Measurements from ENCODE around the gene ANGPTL3. TPM values are rescaled to one million over a fixed set of nuclear protein-coding genes. Genes with fewer than 3 reads are reported as not detected.

Gene ANGPTL3
- total RNA-seq, 1 experiment from 2014 or later, result not detected

GRCh38 chr1:62612770-62613169 is 15.4 kb downstream of the ANGPTL3 start:
- H3K4me3 Mint-ChIP-seq (ENCODE audit: unreplicated experiment), result no peak overlapping the region
- ChIA-PET POLR2A (interaction anchor here (0.5 kb wide), 1 partner anchor 34 kb away, joined by 3 read pairs; no protein-coding TSS in a partner anchor), CTCF (interaction anchor here (0.7 kb wide), 1 partner anchor 9 kb away, joined by 4 read pairs; no protein-coding TSS in a partner anchor)
- intact Hi-C loops (cut with micrococcal nuclease), result no loop called here
- H3K27me3 Mint-ChIP-seq (ENCODE audit: insufficient read depth, unreplicated experiment), result no peaks in the 10 kb centered on the region
- no peaks in the 10 kb centered on the region for H3K9me3 Mint-ChIP-seq (ENCODE audit: unreplicated experiment)
- H3K4me1 Mint-ChIP-seq (ENCODE audit: insufficient read depth, unreplicated experiment), result no peaks in the 10 kb centered on the region
- no TSS peak for BruUV-seq (replicated peaks)
- peaks cover 14% of the 10 kb centered on the region for H3K36me3 Mint-ChIP-seq (ENCODE audit: insufficient read depth, unreplicated experiment)
- TF ChIP-seq CTCF (IDR thresholded peaks at IDR 0.05; ENCODE audit: unreplicated experiment), result no peak
- no peak for DNase-seq (ENCODE audit: unreplicated experiment)
- H3K27ac Mint-ChIP-seq (ENCODE audit: low read depth, unreplicated experiment), result no peak overlapping the region

GRCh38 chr1:62613325-62613727 is 16.0 kb downstream of the ANGPTL3 start:
- Mint-ChIP-seq H3K4me3 (ENCODE audit: unreplicated experiment) (no peak overlapping the region), H3K9me3 (ENCODE audit: unreplicated experiment) (no peaks in the 10 kb centered on the region), H3K4me1 (ENCODE audit: insufficient read depth, unreplicated experiment) (no peaks in the 10 kb centered on the region), H3K27ac (ENCODE audit: low read depth, unreplicated experiment) (no peak overlapping the region), H3K36me3 (ENCODE audit: insufficient read depth, unreplicated experiment) (peaks cover 20% of the 10 kb centered on the region), H3K27me3 (ENCODE audit: insufficient read depth, unreplicated experiment) (no peaks in the 10 kb centered on the region)
- no TSS peak for BruUV-seq (replicated peaks)
- no peak for TF ChIP-seq CTCF (IDR thresholded peaks at IDR 0.05; ENCODE audit: unreplicated experiment)
- intact Hi-C loops (cut with micrococcal nuclease), result no loop called here
- DNase-seq (ENCODE audit: unreplicated experiment), result no peak
- ChIA-PET POLR2A (no interaction called here), CTCF (interaction anchor here (0.6 to 0.7 kb wide), 2 partner anchors 9 to 32 kb away, joined by 4 read pairs; no protein-coding TSS in a partner anchor)

- no peak overlapping the region for H3K27ac Mint-ChIP-seq (ENCODE audit: low read depth, unreplicated experiment)
- intact Hi-C loops (cut with micrococcal nuclease), result no loop called here
- no peak for TF ChIP-seq CTCF (IDR thresholded peaks at IDR 0.05; ENCODE audit: unreplicated experiment)
- CTCF ChIA-PET, result interaction anchor here (0.6 kb wide), 1 partner anchor 32 kb away, joined by 4 read pairs; no protein-coding TSS in a partner anchor
- H3K9me3 Mint-ChIP-seq (ENCODE audit: unreplicated experiment), result no peaks in the 10 kb centered on the region
- DNase-seq (ENCODE audit: unreplicated experiment), result no peak
- H3K4me3 Mint-ChIP-seq (ENCODE audit: unreplicated experiment), result no peak overlapping the region
- POLR2A ChIA-PET, result interaction anchor here (0.6 kb wide), 1 partner anchor 30 kb away, joined by 3 read pairs; no protein-coding TSS in a partner anchor
- H3K27me3 Mint-ChIP-seq (ENCODE audit: insufficient read depth, unreplicated experiment), result no peaks in the 10 kb centered on the region
- no TSS peak for BruUV-seq (replicated peaks)
- no peaks in the 10 kb centered on the region for H3K4me1 Mint-ChIP-seq (ENCODE audit: insufficient read depth, unreplicated experiment)
- peaks cover 20% of the 10 kb centered on the region for H3K36me3 Mint-ChIP-seq (ENCODE audit: insufficient read depth, unreplicated experiment)
Measured at GRCh38 chr1:62613890-62614289, 16.6 kb downstream of the ANGPTL3 start.

- no TSS peak for BruUV-seq (replicated peaks)
- peaks cover 21% of the 10 kb centered on the region for H3K36me3 Mint-ChIP-seq (ENCODE audit: insufficient read depth, unreplicated experiment)
- ChIA-PET POLR2A (interaction anchor here (0.6 to 1.6 kb wide), 10 partner anchors 11 to 1367 kb away, joined by 3 to 6 read pairs (median 3); partner anchors contain the start of gene DOCK7), CTCF (interaction anchor here (0.5 to 0.6 kb wide), 3 partner anchors 9 to 1243 kb away, joined by 3 to 4 read pairs (median 4); no protein-coding TSS in a partner anchor)
- H3K27me3 Mint-ChIP-seq (ENCODE audit: insufficient read depth, unreplicated experiment), result no peaks in the 10 kb centered on the region
- H3K27ac Mint-ChIP-seq (ENCODE audit: low read depth, unreplicated experiment), result peak overlapping the region; percentile 79
- intact Hi-C loops (cut with micrococcal nuclease), result loop anchor here (10.0 kb wide), 1 partner anchor 63 kb away; the partner anchor contains the start of gene DOCK7
- no peak for TF ChIP-seq CTCF (IDR thresholded peaks at IDR 0.05; ENCODE audit: unreplicated experiment)
- no peak overlapping the region for H3K4me3 Mint-ChIP-seq (ENCODE audit: unreplicated experiment)
- DNase-seq (ENCODE audit: unreplicated experiment), result peak; percentile 91
- H3K9me3 Mint-ChIP-seq (ENCODE audit: unreplicated experiment), result no peaks in the 10 kb centered on the region
- peaks cover 10% of the 10 kb centered on the region for H3K4me1 Mint-ChIP-seq (ENCODE audit: insufficient read depth, unreplicated experiment)
Measured at GRCh38 chr1:62621907-62622306, 24.6 kb downstream of the ANGPTL3 start.

Measured in MCF 10A (cell line).